NCI-H345 treated with DMSO at 0.1 percent for 48 hours (cell line): ENCODE measurements around the gene MSLN.
"Not testable (repeated sequence)": the region's sequence is repeated elsewhere in the genome, so short reads cannot be mapped to it uniquely, and the experiment has no call there.

ENCODE experiments used
- DNase-seq: peaks from one replicate; lab custom pipeline; 2025; ENCODE audit not compliant: unreplicated experiment; lab: John Stamatoyannopoulos, UW

Gene MSLN

DNA sequence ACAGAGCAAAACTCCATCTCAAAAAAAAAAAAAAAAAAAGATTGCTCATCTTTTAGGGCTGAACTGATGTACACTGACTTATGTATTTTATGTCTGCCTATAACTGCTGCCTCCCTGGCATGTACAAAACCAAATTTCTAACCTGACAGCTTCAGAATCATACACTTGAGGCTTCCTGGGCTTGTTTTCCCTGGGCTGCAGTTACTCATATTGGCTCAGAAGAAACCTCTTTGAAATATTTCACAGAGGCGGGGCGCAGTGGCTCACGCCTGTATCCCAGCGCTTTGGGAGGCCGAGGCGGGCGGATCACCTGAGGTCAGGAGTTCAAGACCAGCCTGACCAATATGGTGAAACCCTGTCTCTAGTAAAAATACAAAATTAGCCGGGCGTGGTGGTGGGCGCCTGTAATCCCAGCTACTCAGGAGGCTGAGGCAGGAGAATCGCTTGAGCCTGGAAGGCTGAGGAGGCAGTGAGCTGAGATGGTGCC is 6.4 kb upstream of the MSLN start:
- DNase-seq, result not testable (repeated sequence)

GRCh38 chr16:754656-755055 is 5.9 kb upstream of the MSLN start:
- no peak for DNase-seq

DNA sequence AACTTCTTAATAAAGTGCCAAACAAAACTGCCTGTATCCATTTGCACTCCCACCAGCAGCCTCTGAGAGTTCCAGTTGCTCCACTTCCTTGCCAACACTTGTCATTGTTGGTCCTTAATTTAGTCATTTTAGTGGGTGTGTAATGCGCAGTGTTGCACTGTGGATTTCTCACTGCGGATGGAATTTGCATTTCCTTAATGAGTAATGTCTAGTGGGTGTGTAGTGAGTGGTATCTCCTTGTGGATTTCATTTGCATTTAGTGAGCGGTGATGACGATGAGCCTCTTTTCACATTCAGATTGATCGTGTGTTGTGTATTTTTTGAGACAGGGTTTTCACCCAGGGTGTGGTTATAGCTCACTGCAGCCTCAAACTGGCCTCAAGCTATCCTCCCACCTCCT is 4.1 kb upstream of the MSLN start:
- DNase-seq, result no peak

- no peak for DNase-seq
These were observed 1.2 kb upstream of the MSLN start for GRCh38 chr16:759110-759910.

- DNase-seq, result no peak
These were observed 469 bp upstream of the MSLN start for GRCh38 chr16:760065-760464.

- DNase-seq, result no peak
These were observed 1.3 kb downstream of the MSLN start for GRCh38 chr16:761625-762513.

- DNase-seq, result no peak
These were observed 2.2 kb downstream of the MSLN start for GRCh38 chr16:762595-763268.

GRCh38 chr16:763369-764183 is 3.0 kb downstream of the MSLN start:
- no peak for DNase-seq

GRCh38 chr16:764184-764750 is 3.7 kb downstream of the MSLN start:
- DNase-seq, result no peak

DNA sequence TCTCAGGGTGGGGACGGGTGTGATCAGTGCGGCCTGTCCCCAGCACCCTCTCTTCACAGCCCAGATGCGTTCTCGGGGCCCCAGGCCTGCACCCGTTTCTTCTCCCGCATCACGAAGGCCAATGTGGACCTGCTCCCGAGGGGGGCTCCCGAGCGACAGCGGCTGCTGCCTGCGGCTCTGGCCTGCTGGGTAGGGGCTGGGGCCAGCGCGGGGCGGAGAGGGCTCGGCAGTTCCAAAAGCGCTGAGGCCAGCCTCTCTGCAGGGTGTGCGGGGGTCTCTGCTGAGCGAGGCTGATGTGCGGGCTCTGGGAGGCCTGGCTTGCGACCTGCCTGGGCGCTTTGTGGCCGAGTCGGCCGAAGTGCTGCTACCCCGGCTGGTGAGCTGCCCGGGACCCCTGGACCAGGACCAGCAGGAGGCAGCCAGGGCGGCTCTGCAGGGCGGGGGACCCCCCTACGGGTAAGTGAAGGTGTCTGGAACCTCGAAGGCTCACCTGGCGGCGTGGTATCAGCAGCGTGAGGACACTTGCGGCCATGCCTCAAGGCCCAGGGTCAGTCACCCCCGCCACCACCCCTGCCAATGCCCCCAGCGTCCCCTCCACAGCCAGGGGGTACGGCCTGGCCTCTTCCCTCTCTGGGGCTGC is 4.4 kb downstream of the MSLN start:
- no peak for DNase-seq

DNA sequence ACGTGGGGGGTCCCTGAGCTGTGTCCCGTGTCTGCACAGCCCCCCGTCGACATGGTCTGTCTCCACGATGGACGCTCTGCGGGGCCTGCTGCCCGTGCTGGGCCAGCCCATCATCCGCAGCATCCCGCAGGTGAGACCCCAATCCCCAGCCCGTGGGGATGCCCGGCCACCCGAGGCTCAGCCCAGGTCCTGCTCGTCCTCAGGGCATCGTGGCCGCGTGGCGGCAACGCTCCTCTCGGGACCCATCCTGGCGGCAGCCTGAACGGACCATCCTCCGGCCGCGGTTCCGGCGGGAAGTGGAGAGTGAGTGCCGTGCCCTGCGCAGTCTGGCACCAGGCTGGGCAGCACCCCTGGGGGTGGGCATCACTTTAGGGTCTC is 4.9 kb downstream of the MSLN start:
- DNase-seq, result no peak

- no peak for DNase-seq
These were observed 5.7 kb downstream of the MSLN start for GRCh38 chr16:766008-766819.

DNA sequence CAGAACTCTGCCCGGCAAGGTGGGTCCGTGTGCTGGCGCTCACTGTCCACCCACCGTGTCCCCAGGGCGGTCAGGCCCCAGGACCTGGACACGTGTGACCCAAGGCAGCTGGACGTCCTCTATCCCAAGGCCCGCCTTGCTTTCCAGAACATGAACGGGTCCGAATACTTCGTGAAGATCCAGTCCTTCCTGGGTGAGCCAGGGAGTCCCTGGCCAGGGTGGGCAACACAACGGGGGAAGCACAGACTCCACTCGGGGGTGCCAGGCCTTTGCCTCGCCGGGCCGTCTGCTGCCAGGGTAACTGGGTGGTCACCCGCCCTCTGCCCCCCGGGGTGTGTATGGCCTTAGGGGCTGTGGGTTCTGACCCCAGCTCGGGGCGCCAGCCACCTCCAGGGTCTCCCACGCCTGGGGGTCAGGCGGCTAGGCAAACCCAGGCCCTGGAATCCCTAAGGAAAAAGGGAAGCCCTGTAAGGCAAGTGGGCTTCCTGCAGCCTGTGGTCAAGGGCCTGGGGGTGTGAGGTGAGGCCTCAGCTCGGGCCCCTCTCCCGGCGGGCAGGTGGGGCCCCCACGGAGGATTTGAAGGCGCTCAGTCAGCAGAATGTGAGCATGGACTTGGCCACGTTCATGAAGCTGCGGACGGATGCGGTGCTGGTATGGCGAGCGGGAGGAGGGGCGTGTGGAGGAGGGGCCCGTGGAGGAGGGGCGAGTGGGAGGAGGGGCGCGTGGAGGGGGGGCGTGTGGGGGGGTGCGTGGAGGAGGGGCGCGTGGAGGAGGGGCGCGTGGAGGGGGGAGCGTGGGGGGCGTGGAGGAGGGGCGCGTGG is 6.5 kb downstream of the MSLN start:
- no peak for DNase-seq

- DNase-seq, result no peak
These were observed 7.3 kb downstream of the MSLN start for GRCh38 chr16:767743-768235.

DNA sequence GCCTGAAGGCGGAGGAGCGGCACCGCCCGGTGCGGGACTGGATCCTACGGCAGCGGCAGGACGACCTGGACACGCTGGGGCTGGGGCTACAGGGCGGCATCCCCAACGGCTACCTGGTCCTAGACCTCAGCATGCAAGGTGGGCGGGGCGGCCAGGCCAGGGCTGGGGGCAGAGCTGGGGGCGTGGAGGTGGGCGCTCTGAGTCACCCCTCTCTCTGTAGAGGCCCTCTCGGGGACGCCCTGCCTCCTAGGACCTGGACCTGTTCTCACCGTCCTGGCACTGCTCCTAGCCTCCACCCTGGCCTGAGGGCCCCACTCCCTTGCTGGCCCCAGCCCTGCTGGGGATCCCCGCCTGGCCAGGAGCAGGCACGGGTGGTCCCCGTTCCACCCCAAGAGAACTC is 7.9 kb downstream of the MSLN start:
- DNase-seq, result no peak

- no peak for DNase-seq
These were observed 8.8 kb downstream of the MSLN start for GRCh38 chr16:769184-769784.

- DNase-seq, result no peak
These were observed 9.4 kb downstream of the MSLN start for GRCh38 chr16:769934-770333.

GRCh38 chr16:770411-770810 is 9.9 kb downstream of the MSLN start:
- no peak for DNase-seq
